NAMALWA (cell line): ENCODE measurements around the gene TMEM135.
"Not testable (repeated sequence)": the region's sequence is repeated elsewhere in the genome, so short reads cannot be mapped to it uniquely, and the experiment has no call there.

ENCODE experiments used
- DNase-seq: peaks from one replicate; pipeline ENCODE4 v3.0.0-alpha.2; 2015; ENCODE audit warnings: low spot score

The TMEM135 gene

GRCh38 chr11:87141980-87142514 is 104.3 kb downstream of the TMEM135 start:
- DNase-seq, result no peak

GRCh38 chr11:87142594-87142993 is 104.9 kb downstream of the TMEM135 start:
- DNase-seq, result no peak

- DNase-seq, result no peak
These were observed 105.9 kb downstream of the TMEM135 start for GRCh38 chr11:87143641-87144040.

GRCh38 chr11:87144252-87144651 is 106.5 kb downstream of the TMEM135 start:
- DNase-seq, result no peak

GRCh38 chr11:87148749-87149148 is 111.0 kb downstream of the TMEM135 start:
- no peak for DNase-seq

GRCh38 chr11:87149782-87150181 is 112.0 kb downstream of the TMEM135 start:
- not testable (repeated sequence) for DNase-seq

- DNase-seq, result no peak
These were observed 113.2 kb downstream of the TMEM135 start for GRCh38 chr11:87150936-87151335.

GRCh38 chr11:87154246-87154645 is 116.5 kb downstream of the TMEM135 start:
- DNase-seq, result no peak

DNA sequence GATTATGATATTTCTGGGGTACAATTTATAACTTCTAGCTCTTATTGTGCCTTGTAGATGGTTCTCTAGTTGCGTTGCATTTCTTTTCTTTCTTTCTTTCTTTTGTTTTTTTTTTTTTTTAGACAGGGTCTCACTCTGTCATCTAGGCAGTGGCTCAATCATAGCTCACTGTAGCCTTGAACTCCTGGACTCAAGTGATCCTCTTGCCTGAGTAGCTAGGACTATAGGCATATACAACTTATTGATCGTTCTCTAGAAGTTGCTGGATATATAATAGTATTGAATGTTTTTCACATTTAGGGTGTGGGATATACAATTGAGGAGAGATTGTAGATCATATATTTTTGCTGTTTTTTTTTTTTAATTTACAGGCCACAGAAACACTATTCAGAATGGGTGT is 119.2 kb downstream of the TMEM135 start:
- DNase-seq, result no peak

GRCh38 chr11:87169076-87169475 is 131.3 kb downstream of the TMEM135 start:
- DNase-seq, result not testable (repeated sequence)

- no peak for DNase-seq
These were observed 135.7 kb downstream of the TMEM135 start for GRCh38 chr11:87173185-87174039.

GRCh38 chr11:87174870-87175269 is 137.1 kb downstream of the TMEM135 start:
- no peak for DNase-seq

DNA sequence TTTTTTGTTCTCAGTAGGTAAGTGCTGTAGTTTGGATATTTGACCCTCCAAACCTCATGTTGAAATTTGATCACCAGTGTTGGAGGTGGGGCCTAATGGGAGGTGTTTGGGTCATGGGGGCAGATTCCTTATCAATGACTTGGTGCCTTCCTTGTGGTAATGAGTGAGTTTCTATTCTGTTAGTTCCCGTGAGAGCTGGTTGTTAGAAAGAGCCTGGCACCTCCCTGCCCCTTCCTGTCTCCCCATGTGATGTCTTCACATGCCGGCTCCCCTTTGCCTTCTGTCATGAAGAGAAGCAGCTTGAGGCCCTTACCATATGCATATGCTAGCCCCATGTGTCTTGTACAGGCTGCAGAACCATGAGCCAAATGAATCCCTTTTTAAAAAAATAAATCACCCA is 138.3 kb downstream of the TMEM135 start:
- no peak for DNase-seq

DNA sequence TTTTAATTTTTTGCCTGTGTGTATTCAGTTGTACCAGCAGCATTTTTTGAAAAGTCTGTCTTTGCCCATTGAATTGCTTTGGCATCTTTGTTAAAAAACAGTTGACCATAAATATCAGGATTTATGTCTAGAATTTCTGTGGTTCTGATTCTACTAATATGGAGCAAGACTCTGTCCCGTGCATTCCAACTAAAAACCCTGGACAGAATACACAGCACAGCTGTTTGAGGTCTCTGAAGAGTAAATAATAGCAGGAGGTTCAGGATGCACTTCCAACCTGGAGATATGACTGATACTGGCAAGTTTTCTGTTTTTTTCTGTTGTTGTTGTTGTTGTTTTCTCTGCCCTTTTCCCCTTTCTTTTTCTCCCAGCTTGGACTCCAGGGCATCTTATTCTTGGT is 141.9 kb downstream of the TMEM135 start:
- no peak for DNase-seq

GRCh38 chr11:87180742-87181141 is 143.0 kb downstream of the TMEM135 start:
- no peak for DNase-seq

DNA sequence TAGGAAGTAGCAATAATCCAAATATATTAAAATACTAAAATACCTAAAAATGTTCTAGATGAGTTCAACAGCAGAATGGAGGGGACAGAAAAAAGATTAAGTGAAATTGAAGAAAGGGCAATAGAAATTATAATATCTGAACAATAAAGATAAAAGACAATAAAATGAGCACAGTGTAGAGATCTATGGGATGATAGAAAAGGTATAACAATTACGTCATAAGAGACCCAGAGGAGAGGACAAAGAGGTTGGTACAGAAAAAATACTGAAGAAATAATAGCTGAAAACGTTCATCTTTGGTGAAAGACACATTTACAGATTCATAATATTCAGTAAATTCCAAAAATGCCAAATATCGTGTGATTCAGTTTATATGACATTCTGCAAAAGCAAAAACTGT is 143.4 kb downstream of the TMEM135 start:
- no peak for DNase-seq

DNA sequence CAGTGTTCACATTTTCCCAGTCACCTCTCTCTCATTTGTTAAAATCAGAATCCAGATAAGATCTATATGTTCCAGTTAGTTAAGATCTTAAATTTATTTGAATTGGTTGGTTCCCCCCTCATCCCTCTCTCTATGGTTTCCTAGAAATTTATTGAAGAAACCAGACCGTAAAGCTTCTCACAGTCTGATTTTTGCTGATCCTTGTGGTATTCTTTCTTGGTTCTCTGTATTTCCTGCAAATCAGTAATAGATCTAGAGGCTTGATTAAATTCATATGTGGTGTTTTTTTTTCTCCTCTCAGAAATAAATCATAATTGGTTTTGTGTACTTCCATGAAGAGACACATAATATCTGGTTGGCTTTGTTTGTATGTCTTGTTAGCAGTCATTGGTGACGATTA is 147.5 kb downstream of the TMEM135 start:
- no peak for DNase-seq

DNA sequence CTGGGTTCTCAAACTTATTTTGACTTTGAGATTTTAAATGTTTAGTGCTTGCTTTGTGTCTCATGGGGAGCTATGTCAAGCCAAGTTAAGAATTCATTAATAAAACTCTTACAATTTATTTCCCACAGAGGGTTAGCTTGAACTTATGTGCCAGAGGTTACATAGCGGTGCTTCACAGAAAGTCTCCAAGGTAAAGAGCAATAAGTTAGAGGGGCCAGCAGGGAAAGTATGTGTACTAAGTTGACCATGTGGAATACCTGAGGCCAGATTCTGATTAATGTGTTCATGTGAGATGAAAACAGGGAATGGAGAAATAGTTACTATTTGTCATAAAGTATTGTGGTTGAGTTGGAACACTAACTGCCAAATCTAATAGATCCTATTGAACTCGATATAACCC is 149.3 kb downstream of the TMEM135 start:
- DNase-seq, result no peak

- no peak for DNase-seq
These were observed 150.2 kb downstream of the TMEM135 start for GRCh38 chr11:87187930-87188329.

- not testable (repeated sequence) for DNase-seq
These were observed 150.7 kb downstream of the TMEM135 start for GRCh38 chr11:87188396-87188795.

DNA sequence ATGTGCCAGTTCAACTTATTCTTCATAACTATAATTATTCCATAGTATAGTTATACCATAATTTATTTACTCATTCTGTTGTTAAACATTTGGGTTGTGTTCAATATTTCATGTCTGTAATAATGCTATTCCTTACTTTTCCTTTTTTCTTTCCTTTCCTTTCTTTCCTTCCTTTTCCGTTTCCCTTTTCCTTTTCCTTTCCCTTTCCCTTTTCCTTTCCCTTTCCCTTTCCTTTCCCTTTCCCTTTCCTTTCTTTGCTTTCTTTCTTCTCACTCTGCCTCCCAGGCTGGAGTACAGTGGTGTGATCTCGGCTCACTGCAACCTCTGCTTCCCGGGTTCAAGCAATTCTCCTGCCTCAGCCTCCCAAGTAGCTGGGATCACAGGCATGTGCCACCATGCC is 151.2 kb downstream of the TMEM135 start:
- not testable (repeated sequence) for DNase-seq

GRCh38 chr11:87190071-87190470 is 152.3 kb downstream of the TMEM135 start:
- DNase-seq, result no peak

DNA sequence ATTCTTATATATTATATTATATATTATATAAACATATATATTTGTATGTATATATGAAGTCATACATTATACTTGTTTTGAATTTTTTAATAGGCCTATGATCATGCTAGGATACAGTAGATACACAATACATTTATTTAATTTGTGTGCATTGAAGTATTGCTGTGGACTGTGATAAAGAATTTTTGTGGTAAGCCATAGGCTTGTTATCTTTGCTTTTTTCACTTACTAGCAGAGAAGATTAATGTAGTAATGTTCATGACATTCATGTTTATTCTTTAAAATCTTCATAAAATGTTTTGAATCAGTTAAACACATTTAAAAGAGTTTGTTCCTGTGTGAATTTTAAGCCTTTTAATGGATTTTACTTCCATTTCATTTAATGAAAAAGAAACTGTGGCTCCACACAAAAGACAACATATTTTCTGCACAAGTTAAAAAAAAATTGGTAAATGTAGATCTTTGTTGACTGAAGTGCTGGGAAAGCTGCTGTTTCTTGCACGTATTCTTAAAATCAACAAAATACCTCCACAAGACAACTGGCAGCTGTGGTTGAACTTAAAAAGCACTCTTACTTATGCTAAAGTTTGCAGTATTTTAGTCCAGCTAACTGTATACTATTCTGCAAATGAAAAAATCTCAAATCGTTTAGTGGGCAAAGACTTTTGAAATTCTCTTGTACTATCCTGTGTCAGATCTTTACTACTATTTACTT is 156.2 kb downstream of the TMEM135 start:
- DNase-seq, result no peak
